Tibial nerve (tissue), 4 donors: ENCODE measurements around the gene KLHL35. TPM values are rescaled to one million over a fixed set of nuclear protein-coding genes. Genes with fewer than 3 reads are reported as not detected.

Source experiments
- DNase-seq, 2 donors: peaks; one replicate each; pipeline ENCODE4 v3.0.0-alpha.2; 2019; ENCODE audit warnings: low spot score in 2 of 2
- H3K27ac ChIP-seq, 4 donors: fragments of 200-600 bp; sonication (generic) in 3 of 4; one replicate each; pipeline ENCODE4 v1.5.1; 2017 to 2019; ENCODE audit warnings: mild to moderate bottlenecking in 1 of 4
- H3K27me3 ChIP-seq, 2 donors: fragments of 200-600 bp; sonication (generic) in 1 of 2; one replicate each; pipeline versions ENCODE4 v1.5.1 to v1.6.0; 2017 to 2019
- H3K36me3 ChIP-seq, 3 donors: fragments of 200-600 bp; sonication (generic); one replicate each; pipeline ENCODE4 v1.5.1; 2018 to 2019
- H3K4me1 ChIP-seq, 4 donors: fragments of 200-600 bp; sonication (generic) in 3 of 4; one replicate each; pipeline ENCODE4 v1.5.1; 2017 to 2019
- H3K4me3 ChIP-seq, 4 donors: fragments of 200-600 bp; sonication (generic) in 3 of 4; one replicate each; pipeline ENCODE4 v1.5.1; 2017 to 2019; ENCODE audit warnings: mild to moderate bottlenecking in 1 of 4, moderate library complexity in 1 of 4
- H3K9me3 ChIP-seq, 4 donors: fragments of 200-600 bp; sonication (generic) in 3 of 4; one replicate each; pipeline ENCODE4 v1.5.1; 2017 to 2019
- CTCF ChIP-seq, 5 experiments: fragments of 200-600 bp in 3 of 5; fragments of 450-650 bp in 2 of 5; sonication (generic) in 3 of 5; IDR thresholded peaks; one replicate each; pipeline ENCODE4 v1.5.1; 2016 to 2019; ENCODE audit warnings: antibody characterized with exemption in 5 of 5, mild to moderate bottlenecking in 3 of 5, moderate library complexity in 2 of 5
- EP300 ChIP-seq, 2 donors: sonication (generic); formaldehyde crosslinking; IDR thresholded peaks; one replicate each; pipeline ENCODE4 v1.6.1; 2017; ENCODE audit warnings: antibody characterized with exemption in 2 of 2, mild to moderate bottlenecking in 1 of 2
- POLR2A ChIP-seq, 2 donors: fragments of 450-650 bp; IDR thresholded peaks; one replicate each; pipeline ENCODE4 v1.6.1; 2017; ENCODE audit warnings: antibody characterized with exemption in 2 of 2, mild to moderate bottlenecking in 2 of 2, moderate library complexity in 2 of 2
- WGBS, 2 donors: methylation state at CpG; one replicate each; pipeline ENCODE4 v1.1.5; 2018; 5-methylcytosine and 5-hydroxymethylcytosine counted together
- total RNA-seq, 4 donors: library from RNA; depleted of rRNA; stranded (reverse); fragments of >200 nt; gene quantifications; one replicate each; pipeline ENCODE4 v1.1.0, GENCODE V29; 2016

KLHL35 gene
- total RNA-seq, 4 donors from 2014 or later: 3.0 to 11.1 (median 6.6) TPM

- no peak overlapping the region for H3K4me3 ChIP-seq
- no peaks in the 10 kb centered on the region for H3K9me3 ChIP-seq
- TF ChIP-seq POLR2A (IDR thresholded peaks at IDR 0.05) (no peak), CTCF (IDR thresholded peaks at IDR 0.05) (no peak), EP300 (IDR thresholded peaks at IDR 0.05) (no peak)
- no peak overlapping the region for H3K27ac ChIP-seq
- WGBS, 2 donors: 76 to 80% methylated on average over 20 of the region's 27 CpGs
- no peaks in the 10 kb centered on the region for H3K27me3 ChIP-seq
- H3K36me3 ChIP-seq: peaks cover 0 to 61% (median 0%) of the 10 kb centered on the region in 3 donors
- peaks cover 0 to 3% (median 0%) of the 10 kb centered on the region in 4 donors for H3K4me1 ChIP-seq
- DNase-seq: no peak
These were observed 8.2 kb upstream of the KLHL35 start for GRCh38 chr11:75440960-75441803.

GRCh38 chr11:75439495-75440120, 6.6 kb upstream of the KLHL35 start:
- H3K4me1 ChIP-seq: no peaks in the 10 kb centered on the region
- H3K27ac ChIP-seq: no peak overlapping the region
- DNase-seq: no peak
- 82 to 87% methylated on average over 6 to 12 of the region's 13 CpGs for WGBS, 2 donors
- no peaks in the 10 kb centered on the region for H3K27me3 ChIP-seq
- no peak overlapping the region for H3K4me3 ChIP-seq
- H3K36me3 ChIP-seq: peaks cover 0 to 77% (median 0%) of the 10 kb centered on the region in 3 donors
- no peaks in the 10 kb centered on the region for H3K9me3 ChIP-seq
- TF ChIP-seq EP300 (IDR thresholded peaks at IDR 0.05) (no peak), POLR2A (IDR thresholded peaks at IDR 0.05) (no peak), CTCF (IDR thresholded peaks at IDR 0.05) (no peak)

- no peak overlapping the region for H3K4me3 ChIP-seq
- DNase-seq: no peak
- H3K27ac ChIP-seq: no peak overlapping the region
- peaks cover 0 to 77% (median 0%) of the 10 kb centered on the region in 3 donors for H3K36me3 ChIP-seq
- TF ChIP-seq EP300 (IDR thresholded peaks at IDR 0.05): no peak
- no peak for TF ChIP-seq CTCF (IDR thresholded peaks at IDR 0.05)
- TF ChIP-seq POLR2A (IDR thresholded peaks at IDR 0.05): no peak
- H3K4me1 ChIP-seq: no peaks in the 10 kb centered on the region
- H3K27me3 ChIP-seq: no peaks in the 10 kb centered on the region
- no peaks in the 10 kb centered on the region for H3K9me3 ChIP-seq
- WGBS, 2 donors: 72 to 73% methylated on average over 14 of the region's 14 CpGs
These were observed 6.0 kb upstream of the KLHL35 start for GRCh38 chr11:75439026-75439425.

GRCh38 chr11:75437966-75438659, 5.1 kb upstream of the KLHL35 start:
- DNase-seq: no peak
- Histone ChIP-seq H3K9me3 (no peaks in the 10 kb centered on the region), H3K4me1 (peaks cover 0 to 6% (median 0%) of the 10 kb centered on the region in 4 donors), H3K4me3 (no peak overlapping the region), H3K36me3 (peaks cover 0 to 68% (median 0%) of the 10 kb centered on the region in 3 donors), H3K27me3 (no peaks in the 10 kb centered on the region), H3K27ac (no peak overlapping the region)
- 76% methylated on average over 11 to 13 of the region's 13 CpGs for WGBS, 2 donors
- TF ChIP-seq EP300 (IDR thresholded peaks at IDR 0.05) (no peak), CTCF (IDR thresholded peaks at IDR 0.05) (no peak), POLR2A (IDR thresholded peaks at IDR 0.05) (no peak)
